Kidney epithelial cell (primary cell): ENCODE results near the gene D2HGDH. TPM values are rescaled to one million over a fixed set of nuclear protein-coding genes. Genes with fewer than 3 reads are reported as not detected.

Source experiments
- DNase-seq: peaks from one replicate; pipeline ENCODE4 v3.0.0-alpha.2; 2010; ENCODE audit warnings: low read depth
- H3K27me3 ChIP-seq: 2 replicates; pipeline ENCODE4 v1.6.0; 2011; ENCODE audit warnings: low read length; ENCODE audit not compliant: control insufficient read depth, insufficient read depth
- H3K36me3 ChIP-seq: 2 replicates; pipeline ENCODE4 v1.5.1; 2011; ENCODE audit warnings: low read length; ENCODE audit not compliant: control insufficient read depth, insufficient read depth
- H3K4me3 ChIP-seq: 2 replicates; pipeline ENCODE4 v1.5.1; 2011; ENCODE audit warnings: low read depth, mild to moderate bottlenecking, control low read depth, low read length
- CTCF ChIP-seq: IDR thresholded peaks from 2 replicates; pipeline ENCODE4 v1.5.1; 2011; ENCODE audit warnings: mild to moderate bottlenecking, moderate library complexity, low read length, control low read depth, inconsistent platforms; ENCODE audit not compliant: insufficient read depth, poor library complexity, severe bottlenecking
- total RNA-seq: library from RNA; depleted of rRNA; stranded (reverse); fragments of >200 nt; gene quantifications from 2 replicates; pipeline ENCODE4 v1.2.3, GENCODE V29; 2015

The D2HGDH gene
- total RNA-seq, 1 donor from 2014 or later: 16.5 TPM

GRCh38 chr2:241751776-241752175 is 17.3 kb downstream of the D2HGDH start:
- no peak for DNase-seq
- Histone ChIP-seq H3K27me3 (no peaks in the 10 kb centered on the region), H3K4me3 (no peak overlapping the region), H3K36me3 (peaks cover 1% of the 10 kb centered on the region)
- no peak for TF ChIP-seq CTCF

- Histone ChIP-seq H3K4me3 (no peak overlapping the region), H3K36me3 (peaks cover 1% of the 10 kb centered on the region), H3K27me3 (no peaks in the 10 kb centered on the region)
- no peak for TF ChIP-seq CTCF
- DNase-seq: no peak
Observed at GRCh38 chr2:241752253-241752652, 17.8 kb downstream of the D2HGDH start.

GRCh38 chr2:241752689-241753276 is 18.4 kb downstream of the D2HGDH start:
- Histone ChIP-seq H3K36me3 (peaks cover 1% of the 10 kb centered on the region), H3K4me3 (no peak overlapping the region), H3K27me3 (no peaks in the 10 kb centered on the region)
- no peak for DNase-seq
- TF ChIP-seq CTCF: no peak

- Histone ChIP-seq H3K36me3 (peaks cover 1% of the 10 kb centered on the region), H3K27me3 (no peaks in the 10 kb centered on the region), H3K4me3 (no peak overlapping the region)
- TF ChIP-seq CTCF: no peak
- DNase-seq: no peak
Observed at GRCh38 chr2:241753493-241753892, 19.1 kb downstream of the D2HGDH start.

GRCh38 chr2:241754042-241754441 is 19.6 kb downstream of the D2HGDH start:
- no peak for DNase-seq
- H3K27me3 ChIP-seq: no peaks in the 10 kb centered on the region
- H3K4me3 ChIP-seq: no peak overlapping the region
- H3K36me3 ChIP-seq: peaks cover 1% of the 10 kb centered on the region
- no peak for TF ChIP-seq CTCF

GRCh38 chr2:241755166-241755565 is 20.7 kb downstream of the D2HGDH start:
- DNase-seq: no peak
- Histone ChIP-seq H3K36me3 (peaks cover 1% of the 10 kb centered on the region), H3K4me3 (no peak overlapping the region), H3K27me3 (no peaks in the 10 kb centered on the region)
- no peak for TF ChIP-seq CTCF
